ENCODE results near the gene CCBE1. TPM values are rescaled to one million over a fixed set of nuclear protein-coding genes. Genes with fewer than 3 reads are reported as not detected.

The CCBE1 gene
- polyA plus RNA-seq, 1 of the 3 experiments (the other 2 are of a cell fraction): 5.0 TPM

- H3K4me2 ChIP-seq: no peak overlapping the region
- H3K79me2 ChIP-seq (ENCODE audit: insufficient read depth): no peaks in the 10 kb centered on the region
- H3F3A ChIP-seq (replicated peaks; ENCODE audit: insufficient read depth): no peaks in the 10 kb centered on the region
- no peak overlapping the region for H3K4me3 ChIP-seq (ENCODE audit: low read depth in 2 of 2, low read length in 1 of 2)
- H3K36me3 ChIP-seq (replicated peaks in 1 of 2; ENCODE audit: control insufficient read depth in 1 of 2, insufficient read depth in 2 of 2, low read length in 1 of 2): no peaks in the 10 kb centered on the region
- ChIA-PET CTCF (interaction anchor here (1.1 kb wide), 1 partner anchor 165 kb away, joined by 3 read pairs; no protein-coding TSS in a partner anchor), POLR2A (no interaction called here)
- H2AFZ ChIP-seq (ENCODE audit: low read depth): no peak overlapping the region
- no peaks in the 10 kb centered on the region; a peak in 1 of 4 replicates for H3K4me1 ChIP-seq (ENCODE audit: control insufficient read depth in 1 of 2, insufficient read depth in 2 of 2, low read depth in 1 of 2, low read length in 1 of 2)
- H3K9me2 ChIP-seq: no peaks in the 10 kb centered on the region
- DNase-seq: no peak
- 76% methylated on average over 8 of the region's 8 CpGs for whole genome bisulfite sequencing (ENCODE audit: low lambda C conversion rate)
- H3K9ac ChIP-seq: no peak overlapping the region
- no peaks in the 10 kb centered on the region for H3K9me3 ChIP-seq
- no peaks in the 10 kb centered on the region for H4K20me1 ChIP-seq (ENCODE audit: insufficient read depth)
- no peak for TF ChIP-seq SIN3A (IDR thresholded peaks at IDR 0.05; ENCODE audit: borderline replicate concordance, low read depth, low read length)
- TF ChIP-seq ZBTB33 (IDR thresholded peaks at IDR 0.05; ENCODE audit: borderline replicate concordance, low read depth): no peak
- TF ChIP-seq YY1 (IDR thresholded peaks at IDR 0.05; ENCODE audit: low read depth): no peak
- no peak for TF ChIP-seq NRF1 (IDR thresholded peaks at IDR 0.05; ENCODE audit: low read depth, low read length)
- TF ChIP-seq RAD21 (IDR thresholded peaks at IDR 0.05; ENCODE audit: low read length): no peak
- TF ChIP-seq FOXM1 (IDR thresholded peaks at IDR 0.05; ENCODE audit: low read depth): no peak
- no peak for TF ChIP-seq GATA2 (CRISPR knock-in tag; IDR thresholded peaks at IDR 0.05)
- TF ChIP-seq FOXJ3 (CRISPR knock-in tag; IDR thresholded peaks at IDR 0.05): no peak
- no peak for TF ChIP-seq CTCF (IDR thresholded peaks at IDR 0.05)
- TF ChIP-seq TEAD4 (IDR thresholded peaks at IDR 0.05; ENCODE audit: borderline replicate concordance, insufficient read depth): no peak
- TF ChIP-seq TCF12 (IDR thresholded peaks at IDR 0.05): no peak
- TF ChIP-seq TAF1 (IDR thresholded peaks at IDR 0.05; ENCODE audit: borderline replicate concordance, low read depth, low read length): no peak
- no peak for TF ChIP-seq ELF1 (IDR thresholded peaks at IDR 0.05)
- TF ChIP-seq REST (IDR thresholded peaks at IDR 0.05; ENCODE audit: low read depth, low read length): no peak
- no peak for TF ChIP-seq IRF3 (IDR thresholded peaks at IDR 0.05; ENCODE audit: low read depth, low read length)
- no peak for TF ChIP-seq CHD2 (IDR thresholded peaks at IDR 0.05; ENCODE audit: low read length, partially characterized antibody)
- TF ChIP-seq EZH2phosphoT487 (IDR thresholded peaks at IDR 0.05; ENCODE audit: borderline replicate concordance, low read depth): no peak
- TF ChIP-seq GABPA (IDR thresholded peaks at IDR 0.05; ENCODE audit: low read depth): no peak
- H3K27ac ChIP-seq (ENCODE audit: low read depth in 2 of 2, low read length in 1 of 2): no peak overlapping the region
- H3K27me3 ChIP-seq (ENCODE audit: insufficient read depth): no peaks in the 10 kb centered on the region
These were observed 283.0 kb downstream of the CCBE1 start for GRCh38 chr18:59414111-59414653.
